NCI-H526 (cell line): ENCODE measurements around the gene IREB2.
A peak's percentile ranks its signal among the peaks of the same experiment; 100 is the strongest.
"Not testable (repeated sequence)": the region's sequence is repeated elsewhere in the genome, so short reads cannot be mapped to it uniquely, and the experiment has no call there.

Source experiments
- DNase-seq, 2 experiments: peaks; one replicate each; lab custom pipeline; 2025; lab: John Stamatoyannopoulos, UW

Gene IREB2

DNA sequence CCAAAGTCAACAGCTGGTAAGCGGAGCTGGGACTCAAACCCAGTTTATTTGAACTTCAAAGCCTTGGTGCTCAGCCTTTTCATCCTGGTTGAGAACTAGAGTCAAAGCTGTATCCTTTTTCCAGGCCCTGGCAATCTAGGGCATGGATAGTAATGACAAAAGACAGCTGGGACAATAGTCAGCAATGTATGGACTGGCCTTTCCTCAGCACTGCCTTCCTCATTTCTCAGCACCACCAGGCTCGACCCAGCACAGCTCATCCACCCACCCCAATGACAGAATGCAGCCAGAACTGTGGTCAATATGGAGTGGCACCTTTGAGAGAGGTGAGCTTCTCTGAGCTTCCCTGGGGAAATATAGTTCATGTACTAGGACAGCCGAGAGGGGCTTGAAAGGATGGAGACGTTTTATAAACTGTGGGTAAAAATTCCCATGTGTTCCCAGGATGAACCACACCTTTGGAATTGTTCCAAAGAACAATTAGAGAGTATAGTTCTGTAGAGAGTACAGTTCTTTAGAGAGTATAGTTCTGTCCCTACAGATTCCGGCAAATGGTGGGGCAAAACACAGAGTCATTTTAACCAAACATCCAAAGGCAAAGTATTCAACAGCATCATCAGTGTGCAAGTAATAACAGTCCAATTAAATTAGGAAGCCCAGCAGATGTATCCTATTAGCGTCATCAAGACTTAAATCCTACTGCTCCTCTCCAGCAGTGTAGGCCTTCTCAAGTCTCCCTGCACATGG is 30.2 kb upstream of the IREB2 start:
- no peak for DNase-seq

DNA sequence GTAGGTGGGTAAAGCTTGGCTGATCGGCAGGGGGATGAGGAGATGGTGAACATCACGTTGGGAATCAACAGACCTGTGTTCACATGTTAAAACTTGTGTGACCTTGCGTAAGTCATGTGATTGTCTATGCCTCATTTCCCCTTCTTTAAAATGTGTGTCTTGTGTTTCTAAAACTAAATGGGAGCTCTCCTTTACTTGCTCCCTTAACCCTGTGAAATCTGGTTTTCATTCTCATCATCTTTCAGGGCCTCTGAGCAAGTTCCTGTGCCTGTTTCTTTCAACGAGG is 29.7 kb upstream of the IREB2 start:
- no peak for DNase-seq

DNA sequence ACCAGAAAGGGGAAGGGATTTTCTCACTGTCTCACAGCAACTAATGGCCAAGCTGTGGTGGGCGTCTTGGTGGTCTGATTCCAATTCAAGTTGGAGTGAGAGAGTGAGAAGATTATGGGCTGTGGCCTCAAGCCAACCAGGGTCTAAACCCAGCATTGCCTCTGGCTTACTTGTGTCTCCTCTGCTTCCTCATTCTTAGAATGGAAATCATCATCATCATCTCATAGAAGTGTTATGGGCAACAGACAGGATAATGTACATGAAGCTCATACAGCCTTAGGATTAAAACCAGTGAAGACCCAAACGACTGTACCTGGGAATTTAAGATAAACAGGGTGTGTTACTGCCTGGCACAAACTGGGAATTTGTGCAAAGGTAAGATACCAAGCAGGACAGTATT is 29.1 kb upstream of the IREB2 start:
- DNase-seq, result no peak

DNA sequence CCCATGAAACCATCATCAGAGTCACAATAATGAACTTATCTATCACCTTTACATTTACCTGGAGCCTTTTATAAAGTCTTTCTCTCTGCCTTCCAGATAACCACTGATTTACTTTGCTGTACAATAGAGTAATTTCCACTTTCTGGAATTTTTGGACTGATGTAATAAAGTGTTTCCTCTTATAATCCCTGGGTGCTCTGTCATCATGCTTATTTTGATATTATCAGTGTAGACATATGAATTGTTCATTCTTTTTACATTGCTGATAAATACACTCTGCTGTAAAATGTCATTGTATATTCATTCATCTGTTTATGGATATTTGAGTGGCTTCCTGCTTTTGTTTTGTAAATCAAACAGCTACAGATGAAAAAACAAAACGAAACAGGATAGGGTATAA is 27.0 kb upstream of the IREB2 start:
- DNase-seq, result no peak

GRCh38 chr15:78414621-78415250 is 23.3 kb upstream of the IREB2 start:
- DNase-seq, result no peak

GRCh38 chr15:78415284-78415683 is 22.7 kb upstream of the IREB2 start:
- DNase-seq, result peak; percentile 22 to 62

- no peak for DNase-seq
These were observed 20.0 kb upstream of the IREB2 start for GRCh38 chr15:78417754-78418630.

- DNase-seq, result no peak
These were observed 19.3 kb upstream of the IREB2 start for GRCh38 chr15:78418686-78419085.

GRCh38 chr15:78419367-78419766 is 18.6 kb upstream of the IREB2 start:
- no peak for DNase-seq

DNA sequence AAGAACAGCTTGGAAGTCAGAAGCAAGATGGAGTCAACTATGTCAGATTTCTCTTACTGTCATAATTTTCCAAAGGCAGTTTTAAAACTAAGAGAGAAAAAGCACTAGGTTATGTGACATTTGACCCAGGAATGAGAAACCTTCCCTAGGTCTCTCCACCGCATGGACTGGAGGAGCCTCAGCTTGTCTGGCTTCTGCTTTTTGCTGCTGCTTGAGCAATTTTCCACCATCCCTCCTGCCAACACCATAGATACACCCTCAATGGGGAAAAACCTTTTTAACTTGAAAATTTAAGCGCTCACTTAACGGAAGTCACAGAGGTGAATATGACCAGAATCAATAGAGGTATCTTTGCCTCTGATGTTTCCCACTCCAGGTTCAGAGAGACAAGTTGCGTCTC is 17.8 kb upstream of the IREB2 start:
- DNase-seq, result no peak

DNA sequence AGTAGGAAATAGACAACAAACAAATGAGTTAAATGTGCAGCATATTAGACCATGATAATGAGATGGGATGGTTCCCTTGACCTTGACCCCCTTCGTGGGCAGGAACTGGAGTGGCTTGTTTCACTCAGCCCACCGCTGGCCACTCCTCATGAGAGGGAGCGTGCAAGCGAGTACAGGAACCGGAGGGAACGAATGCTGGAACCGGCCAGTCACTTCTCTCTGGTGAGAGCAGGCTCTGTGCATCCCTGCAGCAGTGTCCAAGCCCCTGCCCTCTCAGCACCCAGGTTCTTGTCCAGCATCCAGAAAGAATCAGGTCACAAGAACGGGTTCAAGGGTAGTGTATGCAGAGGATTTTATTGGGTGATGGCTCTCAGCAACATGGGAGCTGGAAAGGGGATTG is 17.2 kb upstream of the IREB2 start:
- DNase-seq, result no peak

DNA sequence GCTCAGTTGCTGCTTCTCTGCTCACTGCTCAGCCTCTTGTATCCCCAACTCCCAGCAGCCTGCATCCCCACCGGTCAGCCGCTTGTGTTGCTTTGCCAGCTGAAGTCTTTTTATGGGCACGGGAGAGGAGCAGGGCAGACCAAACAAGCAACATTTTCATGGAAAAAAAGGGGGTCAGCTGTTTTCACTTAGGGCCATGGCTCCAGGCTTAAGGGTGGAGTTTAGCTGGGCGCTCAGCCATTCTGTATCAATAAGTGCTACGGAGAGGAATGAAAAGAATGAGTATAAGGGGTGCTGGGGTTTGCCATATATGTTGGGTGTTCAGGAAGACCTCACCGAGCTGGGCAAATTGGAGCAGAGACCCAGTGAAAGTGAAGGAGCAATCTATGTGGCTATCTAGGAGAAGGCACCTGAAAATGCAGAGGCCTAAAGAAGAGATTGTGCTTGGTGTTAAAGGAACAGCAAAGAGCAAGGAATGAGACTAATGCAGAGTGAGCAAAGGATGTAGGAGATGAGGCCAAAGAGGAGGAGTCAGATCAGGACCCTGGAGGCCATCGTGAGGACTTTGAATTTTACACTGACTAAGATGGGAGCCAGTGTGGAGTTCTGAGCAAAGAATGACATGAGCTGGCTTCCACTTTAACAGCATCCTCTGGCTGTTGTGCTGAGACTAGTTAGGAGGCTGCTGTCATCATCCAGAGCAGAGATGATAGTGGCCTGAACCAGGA is 16.6 kb upstream of the IREB2 start:
- no peak for DNase-seq

DNA sequence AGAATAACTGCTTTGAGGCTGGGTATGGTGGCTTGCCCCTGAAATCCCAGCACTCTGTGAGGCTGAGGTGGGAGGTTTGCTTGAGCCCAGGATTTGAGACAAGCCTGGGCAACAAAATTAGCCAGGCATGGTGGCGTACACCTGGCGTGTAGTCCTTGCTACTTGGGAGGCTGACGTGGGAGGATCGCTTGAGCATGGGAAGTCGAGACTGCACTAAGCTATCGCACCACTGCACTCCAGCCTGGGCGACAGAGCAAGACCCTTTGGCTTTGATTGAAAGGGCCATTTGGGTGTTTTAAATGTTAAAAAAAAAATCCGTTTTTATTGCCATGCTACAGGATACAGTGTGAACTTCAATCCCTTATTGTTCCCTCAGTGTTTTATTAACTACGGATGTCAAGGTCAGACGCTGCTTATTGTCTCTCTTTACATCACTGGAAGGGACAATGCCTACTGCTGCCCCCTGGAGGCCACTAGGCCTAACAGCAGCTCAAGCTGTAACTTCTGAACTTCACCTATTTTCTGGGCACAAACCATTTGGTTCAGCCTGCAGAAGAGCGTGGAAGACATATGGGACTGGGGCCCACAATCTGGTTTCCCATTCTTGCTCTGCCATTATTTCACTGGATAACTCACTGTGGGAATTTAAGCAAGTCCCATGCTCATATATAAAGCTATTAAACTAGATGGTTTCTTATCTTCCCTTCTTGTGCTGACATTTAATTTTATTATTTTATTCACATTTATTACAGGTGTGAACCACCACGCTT is 15.3 kb upstream of the IREB2 start:
- DNase-seq, result peak; percentile 47 to 69

- DNase-seq, result no peak
These were observed 13.3 kb upstream of the IREB2 start for GRCh38 chr15:78424673-78425072.

DNA sequence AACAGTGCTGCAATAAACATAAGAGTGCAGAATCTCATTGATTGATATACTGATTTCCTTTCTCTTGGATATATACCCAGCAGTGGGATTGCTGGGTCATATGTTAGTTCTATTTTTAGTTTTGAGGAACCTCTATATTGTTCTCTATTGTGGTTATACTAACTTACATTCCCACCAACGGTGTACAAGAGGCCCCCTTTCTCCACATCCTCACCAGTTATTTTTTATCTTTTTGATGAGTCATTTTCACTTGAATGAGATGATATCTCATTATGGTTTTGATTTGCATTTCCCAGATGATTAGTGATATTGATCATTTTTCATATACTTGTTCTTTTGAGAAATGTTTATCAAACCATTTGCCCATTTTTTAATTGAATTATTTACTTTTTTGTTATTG is 12.4 kb upstream of the IREB2 start:
- DNase-seq, result no peak

DNA sequence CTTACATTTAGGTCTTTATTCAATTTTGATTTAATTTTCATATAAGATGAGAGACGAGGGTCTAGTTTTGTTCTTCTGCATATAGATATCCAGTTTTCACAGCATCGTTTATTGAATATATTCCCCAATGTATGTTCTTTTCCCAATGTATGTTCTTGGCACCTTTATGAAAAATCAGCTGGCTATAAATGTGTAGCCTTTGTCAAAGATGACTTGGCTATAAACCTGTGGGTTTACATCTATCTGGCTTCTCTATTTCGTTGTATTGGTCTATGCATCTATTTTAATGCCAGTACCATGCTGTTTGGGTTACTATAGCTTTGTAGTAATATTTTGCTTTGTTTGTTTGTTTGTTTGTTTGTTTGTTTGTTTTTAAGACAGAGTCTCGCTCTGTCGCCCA is 11.7 kb upstream of the IREB2 start:
- DNase-seq, result no peak

DNA sequence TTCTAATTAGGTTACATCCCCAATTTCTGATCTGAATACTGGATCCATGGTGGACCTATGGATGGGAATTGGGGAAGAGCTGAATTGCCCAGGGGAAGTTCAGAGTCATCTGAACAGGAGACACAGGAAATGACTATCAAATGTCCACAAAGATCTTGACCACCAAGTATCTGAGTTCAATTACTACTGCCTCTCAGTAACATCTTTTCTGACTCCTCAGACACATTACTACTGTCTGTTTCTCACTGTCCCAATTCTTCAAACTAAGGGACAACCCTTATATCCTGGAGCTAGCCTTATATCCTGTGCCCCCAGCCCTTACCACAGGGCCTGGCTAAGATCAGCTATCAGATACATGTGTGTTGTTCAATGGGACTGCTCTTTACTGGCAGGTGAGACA is 10.1 kb upstream of the IREB2 start:
- no peak for DNase-seq

- DNase-seq, result no peak
These were observed 8.5 kb upstream of the IREB2 start for GRCh38 chr15:78429477-78429876.

DNA sequence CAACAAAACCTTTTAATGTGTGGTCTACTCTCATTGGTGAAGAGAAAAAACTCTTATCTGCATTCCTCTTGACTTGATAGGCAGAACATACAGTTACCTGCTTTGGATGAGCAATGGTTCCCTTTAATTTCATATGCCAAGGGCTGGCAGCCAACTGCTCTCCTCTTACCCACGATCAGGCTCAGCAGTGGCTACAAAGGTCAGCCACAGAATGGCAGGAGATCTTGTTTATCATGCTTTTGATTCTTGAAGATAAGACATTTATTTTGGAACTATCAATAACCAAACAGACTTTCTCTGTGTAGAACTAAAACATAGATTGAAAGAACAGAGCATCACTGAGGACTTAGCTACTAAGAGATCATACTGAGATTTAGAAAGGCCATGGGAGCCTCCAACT is 6.1 kb upstream of the IREB2 start:
- DNase-seq, result no peak

GRCh38 chr15:78432664-78433063 is 5.4 kb upstream of the IREB2 start:
- DNase-seq, result no peak

- peak; percentile 13 to 41 for DNase-seq
These were observed 3.9 kb upstream of the IREB2 start for GRCh38 chr15:78434134-78434533.

- not testable (repeated sequence) for DNase-seq
These were observed 3.3 kb upstream of the IREB2 start for GRCh38 chr15:78434711-78435110.
